ENCODE measurements around the gene LIN52. TPM values are rescaled to one million over a fixed set of nuclear protein-coding genes. Genes with fewer than 3 reads are reported as not detected.
A peak's percentile ranks its signal among the peaks of the same experiment; 100 is the strongest.

Gene LIN52
- total and polyA plus RNA-seq, 4 donors = 3.8 to 9.9 (median 5.3) TPM

- Histone ChIP-seq H3K27ac (ENCODE audit: low read depth in 1 of 2, low read length in 2 of 2) (no peak overlapping the region), H3K36me3 (ENCODE audit: control insufficient read depth in 4 of 4, insufficient read depth in 3 of 4, low read depth in 1 of 4, low read length in 3 of 4) (no peaks in the 10 kb centered on the region), H3K4me3 (ENCODE audit: low read depth in 1 of 3, low read length in 3 of 3) (no peak overlapping the region), H3K27me3 (ENCODE audit: control insufficient read depth in 4 of 4, insufficient read depth in 4 of 4, low read length in 3 of 4) (peaks cover 0 to 6% (median 1%) of the 10 kb centered on the region in 4 donors), H3K9me3 (ENCODE audit: control insufficient read depth in 4 of 4, low read length in 3 of 4) (no peaks in the 10 kb centered on the region), H3K4me1 (ENCODE audit: control insufficient read depth in 4 of 4, insufficient read depth in 4 of 4, low read length in 3 of 4) (peaks cover 2 to 6% (median 4%) of the 10 kb centered on the region in 4 donors), H3K9ac (ENCODE audit: low read depth in 1 of 2, low read length in 2 of 2) (no peak overlapping the region)
- TF ChIP-seq NR2F2 (IDR thresholded peaks at IDR 0.05) (no peak), FOXA1 (IDR thresholded peaks at IDR 0.05) (no peak), RAD21 (IDR thresholded peaks at IDR 0.05) (no peak), HNF4G (IDR thresholded peaks at IDR 0.05) (no peak), RXRA (IDR thresholded peaks at IDR 0.05) (no peak)
- DNase-seq (ENCODE audit: low spot score) = no peak
- WGBS = 91% methylated on average over 11 of the region's 11 CpGs
Observed at GRCh38 chr14:74216671-74217070, 131.9 kb downstream of the LIN52 start.

GRCh38 chr14:74217672-74218448, 133.1 kb downstream of the LIN52 start:
- Histone ChIP-seq H3K9me3 (ENCODE audit: control insufficient read depth in 4 of 4, low read length in 3 of 4) (no peaks in the 10 kb centered on the region), H3K4me3 (ENCODE audit: low read depth in 1 of 3, low read length in 3 of 3) (peak overlapping the region in 1 of 3 donors; percentile 32), H3K9ac (ENCODE audit: low read depth in 1 of 2, low read length in 2 of 2) (no peak overlapping the region), H3K27me3 (ENCODE audit: control insufficient read depth in 4 of 4, insufficient read depth in 4 of 4, low read length in 3 of 4) (peaks cover 0 to 6% (median 1%) of the 10 kb centered on the region in 4 donors), H3K4me1 (ENCODE audit: control insufficient read depth in 4 of 4, insufficient read depth in 4 of 4, low read length in 3 of 4) (peaks cover 2 to 6% (median 4%) of the 10 kb centered on the region in 4 donors), H3K27ac (ENCODE audit: low read depth in 1 of 2, low read length in 2 of 2) (no peak overlapping the region), H3K36me3 (ENCODE audit: control insufficient read depth in 4 of 4, insufficient read depth in 3 of 4, low read depth in 1 of 4, low read length in 3 of 4) (no peaks in the 10 kb centered on the region)
- peak; percentile 77 for DNase-seq (ENCODE audit: low spot score)
- WGBS = 9% methylated on average over 40 of the region's 40 CpGs
- TF ChIP-seq RAD21 (IDR thresholded peaks at IDR 0.05) = peak; percentile 66 to 81
- TF ChIP-seq HNF4A (conservative IDR thresholded peaks at IDR 0.05) = no peak
- TF ChIP-seq CTCF (IDR thresholded peaks at IDR 0.05; ENCODE audit: low read depth, low read length, missing input control) = peak; percentile 83

GRCh38 chr14:74218462-74218861, 133.7 kb downstream of the LIN52 start:
- H3K27me3 ChIP-seq (ENCODE audit: control insufficient read depth in 4 of 4, insufficient read depth in 4 of 4, low read length in 3 of 4) = peaks cover 0 to 6% (median 1%) of the 10 kb centered on the region in 4 donors
- no peak for TF ChIP-seq REST (IDR thresholded peaks at IDR 0.05)
- TF ChIP-seq ZBTB33 (IDR thresholded peaks at IDR 0.05) = no peak
- no peak for TF ChIP-seq JUND (IDR thresholded peaks at IDR 0.05)
- TF ChIP-seq RAD21 (IDR thresholded peaks at IDR 0.05) = no peak
- WGBS = 68% methylated on average over 4 of the region's 4 CpGs

More at GRCh38 chr14:74218462-74218861, 133.7 kb downstream of the LIN52 start:
- Histone ChIP-seq H3K9ac (ENCODE audit: low read depth in 1 of 2, low read length in 2 of 2) (no peak overlapping the region), H3K27ac (ENCODE audit: low read depth in 1 of 2, low read length in 2 of 2) (no peak overlapping the region), H3K4me3 (ENCODE audit: low read depth in 1 of 3, low read length in 3 of 3) (no peak overlapping the region), H3K36me3 (ENCODE audit: control insufficient read depth in 4 of 4, insufficient read depth in 3 of 4, low read depth in 1 of 4, low read length in 3 of 4) (no peaks in the 10 kb centered on the region), H3K4me1 (ENCODE audit: control insufficient read depth in 4 of 4, insufficient read depth in 4 of 4, low read length in 3 of 4) (peaks cover 2 to 6% (median 4%) of the 10 kb centered on the region in 4 donors), H3K9me3 (ENCODE audit: control insufficient read depth in 4 of 4, low read length in 3 of 4) (no peaks in the 10 kb centered on the region)
- no peak for DNase-seq (ENCODE audit: low spot score)

Data from liver (tissue), 9 donors.